Adrenal gland (tissue), 19 donors: ENCODE data around the gene TRAPPC3. TPM values are rescaled to one million over a fixed set of nuclear protein-coding genes. Genes with fewer than 3 reads are reported as not detected.
"Not testable (repeated sequence)": the region's sequence is repeated elsewhere in the genome, so short reads cannot be mapped to it uniquely, and the experiment has no call there.

Experiments used
- DNase-seq, 7 donors: peaks; one replicate each; pipeline ENCODE4 v3.0.0-alpha.2; 2019 to 2020
- H3K27ac ChIP-seq, 5 donors: fragments of 200-600 bp; sonication (generic) in 4 of 5; 1 replicate in 3 of 5; 2 replicates in 2 of 5; pipeline versions ENCODE4 v1.5.1 to v1.8.0; 2016 to 2020; ENCODE audit warnings: mild to moderate bottlenecking in 1 of 5
- H3K27me3 ChIP-seq: fragments of 200-600 bp; 2 replicates; pipeline ENCODE4 v1.8.0; 2021
- H3K36me3 ChIP-seq, 2 donors: fragments of 200-600 bp; replicated peaks in 1 of 2; 1 replicate in 1 of 2; 2 replicates in 1 of 2; pipeline versions ENCODE4 v1.5.1 to v1.8.0; 2018 to 2022
- H3K4me1 ChIP-seq, 2 donors: fragments of 200-600 bp; replicated peaks in 1 of 2; 1 replicate in 1 of 2; 2 replicates in 1 of 2; pipeline versions ENCODE4 v1.5.1 to v1.8.0; 2018 to 2021
- H3K4me3 ChIP-seq, 4 donors: fragments of 200-600 bp; sonication (generic) in 3 of 4; one replicate each; pipeline ENCODE4 v1.5.1; 2016 to 2018
- H3K9me3 ChIP-seq, 3 donors: fragments of 200-600 bp; sonication (generic) in 1 of 3; replicated peaks in 1 of 3; 1 replicate in 2 of 3; 2 replicates in 1 of 3; pipeline versions ENCODE4 v1.5.1 to v1.8.0; 2016 to 2021
- POLR2A ChIP-seq, 2 donors: fragments of 450-650 bp; IDR thresholded peaks; one replicate each; pipeline ENCODE4 v1.6.1; 2017; ENCODE audit warnings: antibody characterized with exemption in 2 of 2, mild to moderate bottlenecking in 2 of 2, moderate library complexity in 1 of 2
- WGBS, 4 donors: extraction: QIAGEN DNeasy Blood & Tissue Kit in 2 of 4; methylation state at CpG; one replicate each; pipeline versions ENCODE4 v1.1.5 to v1.1.7; 2013 to 2017; 5-methylcytosine and 5-hydroxymethylcytosine counted together
- intact Hi-C, 2 donors: fragments of 100-400 bp; cut with DNase I; formaldehyde crosslinking; loops; one replicate each; pipeline versions ENCODE4 v1.14.1 to v1.15.0; 2022 to 2023
- long read RNA-seq, 10 donors: library from polyadenylated mRNA in 3 of 10; unstranded in 2 of 10; stranded (forward) in 1 of 10; transcript quantifications; one replicate each; pipeline ENCODE4 v2.0.0 and lab custom pipeline, GENCODE V29; 2021 to 2026
- polyA plus RNA-seq, 3 donors: library from polyadenylated mRNA; stranded (reverse); fragments of 200-250 nt in 2 of 3; fragments of 350-450 nt in 1 of 3; fragmentation: Illumina TruSeq in 1 of 3; extraction: RNeasy Lipid Tissue Mini Kit (QIAGEN cat#74804) in 1 of 3; gene quantifications; one replicate each; pipeline ENCODE4 v1.2.3, GENCODE V29; 2013 to 2014
- total RNA-seq, 9 donors: library from RNA; depleted of rRNA in 4 of 9; stranded (reverse); fragments of >200 nt in 4 of 9; fragments of 120-200 nt in 1 of 9; fragmentation: NEBNext Ultra II Directional in 1 of 9; extraction: Animal tissue kit (Norgen Biotek cat#: 25700) in 1 of 9; gene quantifications; one replicate each; pipeline versions ENCODE4 v1.1.0 to v1.2.4, GENCODE V29; 2013 to 2023
- TF ChIP-seq, protein P1 (sequence below), 6 experiments: fragments of 450-650 bp in 4 of 6; fragments of 200-600 bp in 2 of 6; sonication (generic) in 1 of 6; IDR thresholded peaks; 1 replicate in 5 of 6; 2 replicates in 1 of 6; pipeline versions ENCODE4 v1.5.1 to v1.8.0; 2016 to 2021; ENCODE audit warnings: antibody characterized with exemption in 6 of 6, mild to moderate bottlenecking in 2 of 6, moderate library complexity in 1 of 6
- donor health status: healthy with polysubstance abuse.
- donor health status: Bipolar disorder and iron deficiency.
- donor health status: DM: yes; HTN: yes; CAD: no.
- donor health status: DM: no; HTN: no; CAD: no.
- donor health status: DM: no; HTN: no; CAD: no.
- donor health status: DM: yes; HTN: yes; CAD: no.

Gene TRAPPC3
- total RNA-seq (100 to 1,000 TPM in 6 of 9 donors, 10 to 100 TPM in 3; 74.6 to 182 (median 124) TPM), polyA plus RNA-seq (100 to 1,000 TPM in 1 of 3 donors, 10 to 100 TPM in 2; 54.0 to 106 (median 65.1) TPM)
- long read RNA-seq, donor 1, transcript TRAPPC3-204 (5 exons, 1,265 nt): major isoform, 43 of 45 reads
- long read RNA-seq, donor 1, partial matches to known transcripts: 0 of 45 reads
- long read RNA-seq, donor 1, other reads (novel, unspliced or antisense): 0 of 45 reads
- long read RNA-seq, donor 2, transcript TRAPPC3-204 (5 exons, 1,265 nt): major isoform, 21 of 22 reads
- long read RNA-seq, donor 2, partial matches to known transcripts: 0 of 22 reads
- long read RNA-seq, donor 2, other reads (novel, unspliced or antisense): 0 of 22 reads
- long read RNA-seq, donor 3, transcript TRAPPC3-204 (5 exons, 1,265 nt): major isoform, 32 of 32 reads
- long read RNA-seq, donor 3, partial matches to known transcripts: 0 of 32 reads
- long read RNA-seq, donor 3, other reads (novel, unspliced or antisense): 0 of 32 reads
- long read RNA-seq, donor 4, transcript TRAPPC3-204 (5 exons, 1,265 nt): major isoform, 50 of 58 reads
- long read RNA-seq, donor 4, partial matches to known transcripts: 2 of 58 reads
- long read RNA-seq, donor 4, other reads (novel, unspliced or antisense): 1 of 58 reads
- long read RNA-seq, donor 5, transcript TRAPPC3-204 (5 exons, 1,265 nt): major isoform, 104 of 121 reads
- long read RNA-seq, donor 5, partial matches to known transcripts: 6 of 121 reads
- long read RNA-seq, donor 5, other reads (novel, unspliced or antisense): 3 of 121 reads
- long read RNA-seq, donor 6, transcript TRAPPC3-204 (5 exons, 1,265 nt): major isoform, 35 of 38 reads
- long read RNA-seq, donor 6, partial matches to known transcripts: 2 of 38 reads
- long read RNA-seq, donor 6, other reads (novel, unspliced or antisense): 1 of 38 reads
- long read RNA-seq, donor 7, transcript TRAPPC3-204 (5 exons, 1,265 nt): major isoform, 18 of 20 reads
- long read RNA-seq, donor 7, partial matches to known transcripts: 0 of 20 reads
- long read RNA-seq, donor 7, other reads (novel, unspliced or antisense): 0 of 20 reads
- long read RNA-seq, donor 8, transcript TRAPPC3-204 (5 exons, 1,265 nt): major isoform, 43 of 47 reads
- long read RNA-seq, donor 8, partial matches to known transcripts: 0 of 47 reads
- long read RNA-seq, donor 8, other reads (novel, unspliced or antisense): 0 of 47 reads
- long read RNA-seq, donor 9, transcript TRAPPC3-204 (5 exons, 1,265 nt): major isoform, 24 of 25 reads
- long read RNA-seq, donor 9, partial matches to known transcripts: 0 of 25 reads
- long read RNA-seq, donor 9, other reads (novel, unspliced or antisense): 0 of 25 reads
- long read RNA-seq, donor 10, transcript TRAPPC3-204 (5 exons, 1,265 nt): major isoform, 16 of 18 reads
- long read RNA-seq, donor 10, partial matches to known transcripts: 0 of 18 reads
- long read RNA-seq, donor 10, other reads (novel, unspliced or antisense): 0 of 18 reads

- Histone ChIP-seq H3K4me3 (peak within 1 kb of the TSS; percentile 59 to 96 (median 76)), H3K27me3 (no peaks in the 10 kb centered on the region), H3K9me3 (no peaks in the 10 kb centered on the region), H3K27ac (peak within 1 kb of the TSS; percentile 74 to 97 (median 96)), H3K36me3 (peaks cover 0 to 8% of the 10 kb centered on the region in 2 donors), H3K4me1 (peaks cover 27 to 45% of the 10 kb centered on the region in 2 donors)
- 0 to 1% (median 1%) methylated on average over 24 to 62 of the region's 62 CpGs for WGBS, 4 donors
- TF ChIP-seq, protein P1, sequence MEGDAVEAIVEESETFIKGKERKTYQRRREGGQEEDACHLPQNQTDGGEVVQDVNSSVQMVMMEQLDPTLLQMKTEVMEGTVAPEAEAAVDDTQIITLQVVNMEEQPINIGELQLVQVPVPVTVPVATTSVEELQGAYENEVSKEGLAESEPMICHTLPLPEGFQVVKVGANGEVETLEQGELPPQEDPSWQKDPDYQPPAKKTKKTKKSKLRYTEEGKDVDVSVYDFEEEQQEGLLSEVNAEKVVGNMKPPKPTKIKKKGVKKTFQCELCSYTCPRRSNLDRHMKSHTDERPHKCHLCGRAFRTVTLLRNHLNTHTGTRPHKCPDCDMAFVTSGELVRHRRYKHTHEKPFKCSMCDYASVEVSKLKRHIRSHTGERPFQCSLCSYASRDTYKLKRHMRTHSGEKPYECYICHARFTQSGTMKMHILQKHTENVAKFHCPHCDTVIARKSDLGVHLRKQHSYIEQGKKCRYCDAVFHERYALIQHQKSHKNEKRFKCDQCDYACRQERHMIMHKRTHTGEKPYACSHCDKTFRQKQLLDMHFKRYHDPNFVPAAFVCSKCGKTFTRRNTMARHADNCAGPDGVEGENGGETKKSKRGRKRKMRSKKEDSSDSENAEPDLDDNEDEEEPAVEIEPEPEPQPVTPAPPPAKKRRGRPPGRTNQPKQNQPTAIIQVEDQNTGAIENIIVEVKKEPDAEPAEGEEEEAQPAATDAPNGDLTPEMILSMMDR (IDR thresholded peaks at IDR 0.05): peak; percentile 75 to 99 (median 98)
- TF ChIP-seq POLR2A (IDR thresholded peaks at IDR 0.05): peak; percentile 63 to 77
- intact Hi-C loops: loop anchor here (5.0 to 10.0 kb wide), 2 partner anchors 143 to 245 kb away; partner anchors contain the start of gene LSM10 (in 1 of the 2)
- peak; percentile 100 for DNase-seq
These were observed at the start of gene TRAPPC3 for GRCh38 chr1:36149237-36149972. Gene TRAPPC3 (minus strand): TSS chr1:36149486. CDS start chr1:36149378, 108 bp downstream.

DNA sequence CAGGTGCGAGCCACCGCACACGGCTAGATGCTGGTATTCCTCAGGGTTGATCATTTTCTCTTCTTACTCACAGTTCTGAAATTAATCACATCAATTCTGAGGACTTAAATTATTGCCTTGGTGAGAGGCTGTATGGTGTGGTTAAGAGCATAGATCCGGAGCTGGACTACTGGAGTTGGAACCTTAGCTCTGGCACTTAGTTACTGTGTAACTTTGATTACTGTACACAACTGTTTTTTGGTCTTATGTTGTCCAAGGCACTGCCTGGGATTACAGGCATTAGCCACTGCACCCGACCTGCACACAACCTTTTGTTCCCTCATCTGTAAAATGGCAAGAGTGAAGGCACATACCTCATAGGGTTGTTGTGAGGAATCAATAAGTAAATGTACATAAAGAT lies 49.4 kb upstream of the TRAPPC3 start:
- 90 to 94% (median 91%) methylated on average over 5 of the region's 5 CpGs for WGBS, 4 donors
- H3K4me1 ChIP-seq: peaks cover 5 to 6% of the 10 kb centered on the region in 2 donors
- no peaks in the 10 kb centered on the region for H3K9me3 ChIP-seq
- DNase-seq: no peak
- H3K36me3 ChIP-seq: no peaks in the 10 kb centered on the region
- no peak overlapping the region for H3K27ac ChIP-seq
- intact Hi-C loops: no loop called here
- H3K4me3 ChIP-seq: no peak overlapping the region
- no peaks in the 10 kb centered on the region for H3K27me3 ChIP-seq
- no peak for TF ChIP-seq POLR2A (IDR thresholded peaks at IDR 0.05)
- TF ChIP-seq, protein P1 (IDR thresholded peaks at IDR 0.05): no peak

GRCh38 chr1:36196805-36197204 lies 47.5 kb upstream of the TRAPPC3 start:
- intact Hi-C loops, H3K36me3 ChIP-seq, H3K27ac ChIP-seq, H3K4me3 ChIP-seq, DNase-seq, H3K9me3 ChIP-seq, H3K4me1 ChIP-seq, H3K27me3 ChIP-seq: not testable (repeated sequence)
- 87 to 99% (median 92%) methylated on average over 10 to 12 of the region's 12 CpGs for WGBS, 4 donors
